Panc1 (cell line): ENCODE results near the gene RASSF8. TPM values are rescaled to one million over a fixed set of nuclear protein-coding genes. Genes with fewer than 3 reads are reported as not detected.

Experiments
- ATAC-seq: fragments of 200-7000 bp; cut with Tn5 transposase; 2 replicates; pipeline ENCODE4 v1.9.1; 2020; ENCODE audit warnings: mild to moderate bottlenecking, moderate library complexity
- BruUV-seq: library from RNA; stranded (reverse); fragments of 400-500 nt; replicated peaks from 2 replicates; lab custom pipeline; 2021; lab: Mats Ljungman, UMichigan
- CTCF ChIA-PET: fragments of 300-600 bp; sonication (Branson Sonifier 250); formaldehyde crosslinking; loops from one replicate; lab custom pipeline; 2022; ENCODE audit warnings: antibody characterized with exemption; lab: Charles Lee
- POLR2A ChIA-PET: fragments of 300-600 bp; sonication (Branson Sonifier 250); formaldehyde crosslinking; loops from one replicate; lab custom pipeline; 2022; ENCODE audit warnings: antibody characterized with exemption; lab: Charles Lee
- DNase-seq: peaks from one replicate; pipeline ENCODE4 v3.0.0-alpha.2; 2010; ENCODE audit warnings: low read depth, low spot score
- H3K27ac ChIP-seq: 2 replicates; pipeline ENCODE4 v1.5.1; 2011; ENCODE audit warnings: mild to moderate bottlenecking, low read length, inconsistent platforms
- H3K27me3 ChIP-seq: fragments of 200-500 bp; sonication (Bioruptor generic); 2 replicates; pipeline ENCODE4 v1.6.0; 2014; ENCODE audit warnings: low read length, inconsistent platforms; ENCODE audit not compliant: control insufficient read depth, insufficient read depth
- H3K36me3 ChIP-seq: fragments of 200-500 bp; sonication (Bioruptor generic); 2 replicates; pipeline ENCODE4 v1.5.1; 2014; ENCODE audit warnings: inconsistent platforms, mild to moderate bottlenecking, low read length, moderate library complexity; ENCODE audit not compliant: control insufficient read depth, insufficient read depth
- H3K4me1 ChIP-seq: 2 replicates; pipeline ENCODE4 v1.5.1; 2011; ENCODE audit warnings: inconsistent platforms, mild to moderate bottlenecking, low read length, moderate library complexity; ENCODE audit not compliant: control insufficient read depth, insufficient read depth
- H3K4me3 ChIP-seq, 2 experiments: 2 replicates each; pipeline ENCODE4 v1.5.1; 2011 to 2012; ENCODE audit warnings: low read depth in 2 of 2, low read length in 2 of 2, mild to moderate bottlenecking in 2 of 2, inconsistent platforms in 1 of 2, moderate library complexity in 1 of 2
- H3K9me3 ChIP-seq: fragments of 200-500 bp; sonication (Bioruptor generic); 2 replicates; pipeline ENCODE4 v1.5.1; 2014; ENCODE audit warnings: low read depth, mild to moderate bottlenecking, inconsistent platforms, low read length, moderate library complexity; ENCODE audit not compliant: control insufficient read depth, insufficient read depth
- CTCF ChIP-seq: fragments of 450-650 bp; IDR thresholded peaks from 2 replicates; pipeline ENCODE4 v1.5.1; 2017; ENCODE audit warnings: mild to moderate bottlenecking
- POLR2AphosphoS5 ChIP-seq: IDR thresholded peaks from 2 replicates; pipeline ENCODE4 v1.6.1; 2012; ENCODE audit warnings: mild to moderate bottlenecking, low read depth, low read length, moderate library complexity
- REST ChIP-seq, 2 experiments: IDR thresholded peaks; 2 replicates each; pipeline ENCODE4 v1.6.1; 2011 to 2012; ENCODE audit warnings: low read depth in 2 of 2, control low read depth in 1 of 2, low read length in 1 of 2, mild to moderate bottlenecking in 1 of 2, moderate library complexity in 1 of 2; ENCODE audit not compliant: insufficient read depth in 1 of 2
- SIN3A ChIP-seq: IDR thresholded peaks from 2 replicates; pipeline ENCODE4 v1.6.1; 2012; ENCODE audit warnings: low read depth, mild to moderate bottlenecking, low read length, moderate library complexity, borderline replicate concordance; ENCODE audit not compliant: insufficient read depth
- TCF7L2 ChIP-seq: IDR thresholded peaks from 2 replicates; pipeline ENCODE4 v1.6.1; 2011; ENCODE audit warnings: mild to moderate bottlenecking, low read depth, low read length, inconsistent platforms
- in situ Hi-C: cut with HindIII; loops from 2 replicates; pipeline ENCODE4 v1.10.0; 2016; ENCODE audit warnings: low sequenced_read_pairs, low pct_unique_long_range_greater_than_20kb
- intact Hi-C: fragments of 100-400 bp; cut with micrococcal nuclease; formaldehyde crosslinking; loops from one replicate; pipeline ENCODE4 v1.10.0; 2022; ENCODE audit not compliant: unreplicated experiment
- total RNA-seq: library from RNA; stranded (reverse); gene quantifications from one replicate; pipeline ENCODE4 v1.2.1, GENCODE V29; 2021; ENCODE audit not compliant: unreplicated experiment

RASSF8 gene
- total RNA-seq, 1 experiment from 2014 or later = 103 TPM

- H3K4me3 ChIP-seq = no peak overlapping the region
- TF ChIP-seq REST (IDR thresholded peaks at IDR 0.05; ENCODE audit: insufficient read depth in 1 of 2, low read depth in 2 of 2, low read length in 1 of 2) = no peak
- peak; percentile 16 for TF ChIP-seq CTCF
- intact Hi-C loops = no loop called here
- H3K4me1 ChIP-seq = peaks cover 12% of the 10 kb centered on the region
- H3K27ac ChIP-seq = no peak overlapping the region; the same call in 1 of the 2 replicates
- ATAC-seq (no peak), DNase-seq (no peak)
- no TSS peak for BruUV-seq
- in situ Hi-C loops = no loop called here
- ChIA-PET CTCF (no interaction called here), POLR2A (no interaction called here)
- H3K27me3 ChIP-seq = no peaks in the 10 kb centered on the region
- no peaks in the 10 kb centered on the region for H3K9me3 ChIP-seq
- no peaks in the 10 kb centered on the region for H3K36me3 ChIP-seq
Observed at GRCh38 chr12:26022043-26022442, 63.6 kb downstream of the RASSF8 start.

GRCh38 chr12:26026713-26027112 is 68.2 kb downstream of the RASSF8 start:
- in situ Hi-C loops = no loop called here
- intact Hi-C loops = loop anchor here (5.0 kb wide), 1 partner anchor 64 kb away; no protein-coding TSS in a partner anchor
- TF ChIP-seq REST (IDR thresholded peaks at IDR 0.05; ENCODE audit: insufficient read depth in 1 of 2, low read depth in 2 of 2, low read length in 1 of 2) (no peak), TCF7L2 (no peak), CTCF (no peak), SIN3A (no peak), POLR2AphosphoS5 (no peak)
- ChIA-PET CTCF (interaction anchor here (1.0 kb wide), 1 partner anchor 9 kb away, joined by 3 read pairs; no protein-coding TSS in a partner anchor), POLR2A (no interaction called here)
- H3K36me3 ChIP-seq = no peaks in the 10 kb centered on the region
- ATAC-seq (no peak), DNase-seq (no peak)
- no peaks in the 10 kb centered on the region for H3K9me3 ChIP-seq
- BruUV-seq = no TSS peak
- peaks cover 47% of the 10 kb centered on the region for H3K4me1 ChIP-seq
- H3K4me3 ChIP-seq = no peak overlapping the region
- H3K27me3 ChIP-seq = no peaks in the 10 kb centered on the region
- H3K27ac ChIP-seq = no peak overlapping the region
